Sigmoid colon (tissue), 3 donors: ENCODE data around the gene RPL19.

Source experiments
- CTCF ChIP-seq, 4 experiments: fragments of 450-650 bp in 3 of 4; fragments of 200-600 bp in 1 of 4; IDR thresholded peaks; one replicate each; pipeline ENCODE4 v1.5.1; 2016 to 2019; ENCODE audit warnings: antibody characterized with exemption in 4 of 4, mild to moderate bottlenecking in 3 of 4, moderate library complexity in 2 of 4
- POLR2A ChIP-seq, 2 donors: fragments of 450-650 bp; IDR thresholded peaks; one replicate each; pipeline ENCODE4 v1.6.1; 2016; ENCODE audit warnings: antibody characterized with exemption in 2 of 2, mild to moderate bottlenecking in 2 of 2, moderate library complexity in 2 of 2

DNA sequence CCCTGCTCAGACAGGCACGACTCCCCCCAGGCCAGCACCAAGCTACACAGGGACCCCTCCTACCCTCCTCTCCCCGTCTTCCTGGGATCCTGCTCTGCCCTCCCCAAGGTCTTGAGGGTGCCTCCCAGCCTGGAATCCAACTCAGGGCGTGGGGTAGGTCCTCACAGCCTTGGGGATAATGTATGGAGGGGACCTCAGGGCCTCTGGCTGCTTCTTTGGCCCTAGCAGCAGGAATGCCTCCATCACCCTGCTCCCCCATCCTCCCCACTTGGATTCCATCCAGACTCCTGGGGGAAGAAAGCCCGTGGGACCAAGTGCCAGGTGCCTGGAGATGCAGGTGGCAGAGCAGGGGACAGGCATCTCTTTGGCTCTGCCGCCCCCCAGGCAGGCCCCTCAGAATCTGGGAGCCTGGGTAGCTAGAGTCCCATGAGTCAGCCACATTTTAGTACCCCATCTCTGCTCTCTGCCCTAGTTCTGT lies 36.4 kb downstream of the RPL19 start:
- TF ChIP-seq POLR2A (IDR thresholded peaks at IDR 0.05) (no peak), CTCF (IDR thresholded peaks at IDR 0.05) (no peak)
